Measurements from ENCODE around the gene TMEM205.
"Not testable (repeated sequence)": the region's sequence is repeated elsewhere in the genome, so short reads cannot be mapped to it uniquely, and the experiment has no call there.

TMEM205 gene

GRCh38 chr19:11373885-11374432, 27.9 kb upstream of the TMEM205 start:
- DNase-seq (ENCODE audit: low read depth, low spot score) = no peak
- peak overlapping the region; percentile 64 for H3K4me3 ChIP-seq (ENCODE audit: low read length)

GRCh38 chr19:11373166-11373884, 27.3 kb upstream of the TMEM205 start:
- no peak for DNase-seq (ENCODE audit: low read depth, low spot score)
- no peak overlapping the region for H3K4me3 ChIP-seq (ENCODE audit: low read length)

- no peak for DNase-seq (ENCODE audit: low read depth, low spot score)
- H3K4me3 ChIP-seq (ENCODE audit: low read length) = no peak overlapping the region
Measured at GRCh38 chr19:11370744-11371143, 24.7 kb upstream of the TMEM205 start.

GRCh38 chr19:11367528-11367927, 21.5 kb upstream of the TMEM205 start:
- H3K4me3 ChIP-seq (ENCODE audit: low read length) = no peak overlapping the region
- DNase-seq (ENCODE audit: low read depth, low spot score) = no peak

- no peak overlapping the region for H3K4me3 ChIP-seq (ENCODE audit: low read length)
- no peak for DNase-seq (ENCODE audit: low read depth, low spot score)
Measured at GRCh38 chr19:11365557-11366117, 19.6 kb upstream of the TMEM205 start.

GRCh38 chr19:11364935-11365334, 18.9 kb upstream of the TMEM205 start:
- H3K4me3 ChIP-seq (ENCODE audit: low read length) = no peak overlapping the region
- DNase-seq (ENCODE audit: low read depth, low spot score) = no peak

- DNase-seq (ENCODE audit: low read depth, low spot score) = no peak
Measured at GRCh38 chr19:11364296-11364904, 18.3 kb upstream of the TMEM205 start.

GRCh38 chr19:11363881-11364280, 17.8 kb upstream of the TMEM205 start:
- DNase-seq (ENCODE audit: low read depth, low spot score) = no peak
- no peak overlapping the region for H3K4me3 ChIP-seq (ENCODE audit: low read length)

More at GRCh38 chr19:11364296-11364904, 18.3 kb upstream of the TMEM205 start:
- no peak overlapping the region for H3K4me3 ChIP-seq (ENCODE audit: low read length)

GRCh38 chr19:11361771-11362731, 16.0 kb upstream of the TMEM205 start:
- no peak overlapping the region for H3K4me3 ChIP-seq (ENCODE audit: low read length)

GRCh38 chr19:11361037-11361770, 15.1 kb upstream of the TMEM205 start:
- no peak overlapping the region for H3K4me3 ChIP-seq (ENCODE audit: low read length)
- no peak for DNase-seq (ENCODE audit: low read depth, low spot score)

More at GRCh38 chr19:11361771-11362731, 16.0 kb upstream of the TMEM205 start:
- no peak for DNase-seq (ENCODE audit: low read depth, low spot score)

GRCh38 chr19:11359421-11359820, 13.4 kb upstream of the TMEM205 start:
- H3K4me3 ChIP-seq (ENCODE audit: low read length) = no peak overlapping the region
- no peak for DNase-seq (ENCODE audit: low read depth, low spot score)

GRCh38 chr19:11356676-11357550, 10.8 kb upstream of the TMEM205 start:
- no peak for DNase-seq (ENCODE audit: low read depth, low spot score)
- no peak overlapping the region for H3K4me3 ChIP-seq (ENCODE audit: low read length)

- peak overlapping the region; percentile 50 for H3K4me3 ChIP-seq (ENCODE audit: low read length)
- no peak for DNase-seq (ENCODE audit: low read depth, low spot score)
Measured at GRCh38 chr19:11356074-11356397, 10.0 kb upstream of the TMEM205 start.

GRCh38 chr19:11355160-11356073, 9.3 kb upstream of the TMEM205 start, which contains the start of gene PLPPR2:
Gene PLPPR2 (plus strand): TSS chr19:11355432. CDS start chr19:11357674, 2,242 bp downstream.
- peak; percentile 82 for DNase-seq (ENCODE audit: low read depth, low spot score)
- peak within 1 kb of the TSS; percentile 50 for H3K4me3 ChIP-seq (ENCODE audit: low read length)

GRCh38 chr19:11354102-11354501, 8.0 kb upstream of the TMEM205 start:
- DNase-seq (ENCODE audit: low read depth, low spot score); H3K4me3 ChIP-seq (ENCODE audit: low read length): not testable (repeated sequence)

- H3K4me3 ChIP-seq (ENCODE audit: low read length) = no peak overlapping the region
- no peak for DNase-seq (ENCODE audit: low read depth, low spot score)
Measured at GRCh38 chr19:11349171-11349570, 3.1 kb upstream of the TMEM205 start.

All from Jurkat, Clone E6-1 (cell line).